GM21717 (cell line): ENCODE results near the gene MCM10.
"Not testable (repeated sequence)": the region's sequence is repeated elsewhere in the genome, so short reads cannot be mapped to it uniquely, and the experiment has no call there.

Source experiments
- ATAC-seq: cut with Tn5 transposase; IDR thresholded peaks from one replicate; pipeline ENCODE4 v1.9.1; 2021; ENCODE audit warnings: mild to moderate bottlenecking, moderate library complexity; ENCODE audit not compliant: unreplicated experiment

MCM10 gene

DNA sequence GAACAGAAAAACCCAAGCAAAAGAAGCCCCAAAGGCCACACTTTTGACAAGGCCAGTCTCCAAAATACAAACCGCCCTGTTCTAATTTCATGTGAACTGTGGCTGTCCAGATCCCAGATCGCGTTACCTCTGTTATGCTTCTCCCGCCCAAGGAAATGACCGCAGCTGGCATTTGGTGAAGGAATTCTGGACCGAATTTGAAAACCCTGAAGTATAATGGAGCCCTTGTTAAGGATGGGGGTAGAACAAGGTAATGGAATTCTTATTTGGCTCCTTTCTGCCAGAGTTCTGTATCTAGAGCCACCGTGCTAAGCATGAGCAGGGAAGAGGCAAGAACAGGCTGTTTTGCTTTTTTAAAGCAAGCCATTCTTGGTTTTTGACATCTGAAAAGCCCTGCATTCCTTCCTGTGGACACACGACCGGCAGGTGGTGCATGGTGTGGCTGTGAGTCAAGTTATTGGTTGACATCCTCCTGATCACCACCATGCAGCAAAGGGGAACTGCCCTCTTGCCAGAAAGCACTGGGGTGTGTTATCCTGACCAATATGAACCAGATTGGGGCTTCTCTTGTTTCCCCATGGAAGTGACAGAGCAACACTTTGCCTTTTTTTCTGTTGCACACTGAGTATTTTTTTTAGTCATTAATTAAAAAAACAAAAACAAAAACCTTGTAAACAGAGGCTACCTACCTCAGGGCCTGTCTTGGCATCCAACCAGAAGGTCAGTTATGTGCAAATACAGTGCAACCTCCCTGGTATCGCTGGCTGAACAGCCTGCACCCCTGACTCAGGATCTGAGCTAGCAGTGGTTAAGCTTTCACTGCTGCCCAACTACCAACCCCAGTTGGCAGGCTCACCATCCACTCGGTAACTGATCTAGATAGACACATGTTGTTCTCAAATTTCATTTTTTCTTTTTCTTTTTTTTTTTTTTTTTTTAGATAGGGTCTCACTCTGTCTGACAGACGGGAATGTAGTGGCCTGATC lies 58.6 kb downstream of the MCM10 start:
- ATAC-seq, result no peak

DNA sequence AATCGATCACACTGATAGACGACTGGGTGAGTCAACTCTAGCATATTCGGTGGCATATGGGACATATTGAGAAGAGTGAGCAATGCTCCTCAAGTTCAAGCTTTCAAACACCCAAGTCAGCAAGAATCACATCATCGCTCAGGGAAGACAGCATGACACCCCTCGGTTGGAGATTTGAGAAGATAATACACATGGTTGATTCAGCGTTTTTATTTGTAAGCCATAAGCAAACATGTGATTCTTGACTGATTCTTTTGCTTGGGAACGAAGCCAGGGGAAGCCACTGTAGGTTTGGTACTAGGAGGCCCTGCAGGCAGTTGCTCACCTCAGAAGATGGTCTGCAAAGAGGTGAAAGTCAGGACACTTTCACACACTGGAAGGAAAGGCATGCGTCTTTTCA lies 60.2 kb downstream of the MCM10 start:
- ATAC-seq, result no peak

DNA sequence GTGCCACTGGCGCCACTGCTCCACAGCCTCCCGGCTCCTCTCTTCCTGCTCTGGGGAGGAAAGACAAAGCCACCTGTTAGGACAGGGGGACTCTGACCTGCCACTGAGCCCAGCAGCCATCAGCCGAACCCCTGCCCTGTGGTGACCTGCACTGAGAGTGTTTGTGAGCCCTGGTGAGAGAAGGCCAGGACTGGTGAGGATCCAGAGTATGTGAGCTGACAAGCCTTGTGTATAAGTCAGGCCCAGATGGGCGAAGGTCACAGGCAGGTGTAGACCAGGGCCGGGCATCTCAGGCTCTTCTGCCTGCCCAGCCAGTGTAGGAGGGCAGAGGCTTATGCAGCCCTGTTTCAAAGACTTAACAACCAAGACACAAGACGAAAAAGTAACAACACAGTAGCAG lies 60.8 kb downstream of the MCM10 start:
- no peak for ATAC-seq

DNA sequence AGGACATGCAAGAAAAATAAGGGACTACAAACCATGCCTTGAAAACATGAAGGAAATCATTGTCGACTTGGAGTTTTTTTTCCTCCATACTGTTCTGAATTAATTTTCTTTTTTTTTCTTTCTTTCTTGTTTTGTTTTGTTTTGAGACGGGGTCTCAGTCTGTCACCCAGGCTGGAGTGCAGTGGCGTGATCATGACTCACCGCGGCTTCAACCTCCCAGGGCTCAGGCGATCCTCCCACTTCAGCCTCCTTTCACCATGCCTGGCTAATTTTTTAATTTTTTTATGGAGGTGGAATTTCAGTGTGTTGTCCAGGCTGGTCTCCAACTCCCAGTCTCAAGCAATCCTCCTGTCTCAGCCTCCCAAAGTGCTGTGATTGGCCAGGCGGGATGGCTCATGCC lies 61.2 kb downstream of the MCM10 start:
- ATAC-seq, result no peak

DNA sequence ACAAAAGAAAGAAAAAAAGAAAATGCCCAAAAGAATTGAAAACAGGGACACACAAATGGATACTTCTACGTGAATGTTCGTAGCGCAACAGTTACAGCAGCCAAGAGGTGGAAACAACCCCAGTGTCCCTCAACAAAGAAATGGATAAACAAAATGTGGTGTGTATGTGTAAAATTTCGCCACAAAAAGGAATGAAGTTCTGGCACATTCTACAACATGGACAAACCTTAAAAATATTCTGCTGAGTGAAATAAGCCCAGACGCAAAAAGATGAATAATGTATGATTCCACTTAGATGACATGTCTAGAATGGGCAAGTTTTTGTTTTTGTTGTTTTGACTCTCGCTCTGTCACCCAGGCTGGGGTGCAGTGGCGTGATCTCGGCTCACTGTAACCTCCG lies 61.9 kb downstream of the MCM10 start:
- ATAC-seq, result no peak

DNA sequence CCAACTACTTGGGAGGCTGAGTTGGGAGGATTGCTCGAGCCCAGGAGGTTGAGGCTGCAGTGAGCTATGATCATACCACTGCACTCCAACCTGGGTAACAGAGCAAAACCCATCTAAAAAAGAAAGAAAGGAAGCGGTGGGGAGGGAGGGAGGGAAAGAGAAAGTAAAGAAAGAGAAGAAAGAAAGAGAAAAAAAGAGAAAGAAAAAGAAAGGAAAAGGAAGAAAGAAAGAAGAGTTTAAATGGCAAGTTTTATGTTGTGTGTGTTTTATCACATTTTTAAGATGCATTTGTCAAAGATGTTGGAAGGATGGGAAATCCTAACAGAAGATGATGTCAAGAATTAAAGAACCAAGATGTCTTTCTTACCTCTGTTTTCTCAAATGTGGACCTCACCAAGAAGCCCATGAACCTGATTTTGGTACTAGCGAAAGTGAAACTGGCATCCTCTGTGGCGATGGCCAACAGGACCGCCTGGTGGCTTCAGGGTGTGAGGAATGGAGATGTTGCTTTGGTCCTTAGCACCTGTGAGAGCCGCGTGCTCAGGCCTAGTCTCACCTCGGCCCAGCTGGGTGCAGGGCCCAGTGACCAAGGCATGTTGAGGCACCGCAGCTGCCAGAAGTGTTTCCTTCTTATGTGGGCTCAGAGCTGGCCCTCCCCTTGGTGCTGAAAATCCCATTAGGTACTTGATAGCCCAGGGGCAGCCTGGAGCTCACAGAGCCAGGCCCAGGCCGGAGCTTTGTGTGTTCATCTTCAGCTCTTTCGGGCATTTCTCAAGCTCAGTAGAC lies 63.0 kb downstream of the MCM10 start:
- ATAC-seq, result no peak

DNA sequence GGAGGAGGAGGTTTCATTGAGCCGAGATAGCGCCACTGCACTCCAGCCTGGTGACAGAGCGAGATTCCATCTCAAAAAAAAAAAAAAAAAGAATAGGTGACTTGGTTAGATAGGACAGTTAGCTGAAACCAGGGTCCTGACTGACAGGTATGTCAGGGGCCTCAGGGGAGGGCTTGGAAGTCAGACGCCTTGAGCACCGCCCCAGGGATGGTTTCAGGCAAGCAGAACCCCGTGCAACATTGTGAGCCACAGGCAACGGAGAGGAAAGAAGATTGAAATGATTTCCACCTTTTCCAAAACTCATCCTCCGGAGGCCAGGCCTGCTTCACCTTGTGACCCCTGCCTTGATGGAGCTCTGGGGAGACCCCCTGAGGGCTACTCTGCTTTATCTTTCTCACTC lies 64.2 kb downstream of the MCM10 start:
- no peak for ATAC-seq

DNA sequence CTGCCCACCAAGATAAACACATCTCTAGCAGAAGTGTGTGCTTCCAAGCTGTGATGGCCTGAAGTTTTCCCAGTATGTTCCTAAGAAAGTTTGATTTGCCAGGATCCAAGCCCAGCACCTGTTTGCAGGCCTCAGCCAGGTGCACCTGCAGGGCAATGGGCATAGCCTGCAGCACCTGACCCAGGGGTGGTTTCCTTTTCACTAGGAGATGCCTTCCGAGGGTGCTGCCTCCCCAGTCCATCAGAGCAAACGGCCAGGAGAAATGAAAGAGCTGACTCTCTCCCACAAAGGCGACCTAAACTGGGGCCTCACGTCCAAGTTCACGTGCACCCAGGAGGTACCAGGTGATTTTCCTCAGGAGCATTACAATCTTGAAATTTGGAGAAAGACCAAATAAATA lies 65.7 kb downstream of the MCM10 start:
- no peak for ATAC-seq

DNA sequence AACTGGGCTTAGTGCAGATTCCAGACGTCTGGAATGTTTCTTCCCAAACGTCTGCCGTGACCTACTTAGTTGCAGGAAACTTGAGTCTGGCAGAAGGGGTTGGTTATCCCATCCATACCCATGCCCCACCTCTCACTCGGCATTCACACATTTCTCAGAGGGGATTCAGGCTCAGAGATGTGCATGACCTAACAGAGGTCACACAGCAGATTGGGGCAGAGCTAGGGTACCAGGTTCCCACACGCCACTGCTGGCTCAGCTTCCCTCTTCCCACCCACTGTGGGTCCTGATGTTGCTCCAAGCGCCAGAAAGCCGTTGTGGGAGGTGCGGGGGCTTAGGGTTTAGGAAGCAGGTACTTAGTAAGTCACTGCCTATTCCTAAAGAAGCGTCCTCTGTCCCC lies 69.8 kb downstream of the MCM10 start:
- no peak for ATAC-seq

DNA sequence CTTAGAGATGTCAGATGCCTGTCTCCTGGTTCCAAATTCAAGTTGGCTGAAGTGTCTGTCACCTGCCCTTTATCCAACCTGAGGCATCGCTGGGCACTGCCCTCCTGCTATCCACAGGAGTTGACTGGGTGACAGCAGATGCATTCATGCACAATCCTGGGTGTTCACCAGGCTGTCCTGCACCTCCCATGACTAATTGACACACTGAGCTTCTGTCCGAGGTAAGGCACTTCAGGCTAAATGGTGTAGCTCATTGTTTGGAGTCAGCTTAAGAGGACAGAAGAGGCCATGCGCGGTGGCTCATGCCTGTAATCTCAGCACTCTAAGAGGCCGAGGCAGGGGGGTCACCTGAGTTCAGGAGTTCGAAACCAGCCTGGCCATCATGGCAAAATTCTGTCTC lies 70.5 kb downstream of the MCM10 start:
- no peak for ATAC-seq

DNA sequence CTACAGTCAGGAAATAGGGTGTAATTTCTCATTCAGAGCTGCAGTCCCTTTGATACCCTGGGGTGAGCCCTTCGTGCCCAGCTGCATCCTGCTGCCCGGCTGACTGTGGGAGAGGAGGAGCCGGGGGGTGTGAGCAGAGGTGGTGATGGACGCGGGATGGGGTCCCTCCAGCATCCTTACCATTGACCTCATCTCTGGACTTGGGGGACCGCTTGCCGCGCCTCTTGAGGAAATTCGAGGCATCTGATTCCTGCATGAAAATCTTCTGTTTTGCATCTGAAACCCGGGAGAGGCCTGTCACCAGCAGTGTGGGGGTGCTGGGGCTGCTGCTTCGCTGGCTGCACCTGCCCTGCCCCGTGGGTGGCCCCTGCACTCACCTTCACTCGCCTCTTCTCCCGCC lies 72.0 kb downstream of the MCM10 start:
- no peak for ATAC-seq

DNA sequence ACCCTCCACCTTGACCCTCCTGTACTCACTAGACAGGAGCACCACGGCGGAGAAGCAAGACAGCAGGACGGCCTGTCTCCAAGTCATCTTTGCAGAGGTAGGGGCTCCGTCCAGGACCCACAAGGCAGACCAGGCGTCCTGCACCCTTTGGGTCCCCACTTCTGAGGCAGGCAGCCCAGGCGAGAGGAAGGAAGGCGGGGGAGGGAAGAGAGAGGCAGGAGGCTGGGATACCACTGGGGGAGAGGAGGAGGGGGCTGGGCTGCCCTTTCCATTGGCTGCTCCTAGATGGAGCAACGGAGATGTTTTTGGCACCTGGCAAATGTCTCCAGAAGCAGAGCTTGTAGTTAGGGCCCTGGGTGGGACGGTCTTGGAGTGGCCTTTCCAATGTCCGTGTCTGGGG lies 72.8 kb downstream of the MCM10 start, which contains the start of gene UCMA:
UCMA (minus strand) TSS at position 203 of the 400 bp plus-strand sequence; CDS start at position 87, 116 bp downstream.
- ATAC-seq, result no peak

DNA sequence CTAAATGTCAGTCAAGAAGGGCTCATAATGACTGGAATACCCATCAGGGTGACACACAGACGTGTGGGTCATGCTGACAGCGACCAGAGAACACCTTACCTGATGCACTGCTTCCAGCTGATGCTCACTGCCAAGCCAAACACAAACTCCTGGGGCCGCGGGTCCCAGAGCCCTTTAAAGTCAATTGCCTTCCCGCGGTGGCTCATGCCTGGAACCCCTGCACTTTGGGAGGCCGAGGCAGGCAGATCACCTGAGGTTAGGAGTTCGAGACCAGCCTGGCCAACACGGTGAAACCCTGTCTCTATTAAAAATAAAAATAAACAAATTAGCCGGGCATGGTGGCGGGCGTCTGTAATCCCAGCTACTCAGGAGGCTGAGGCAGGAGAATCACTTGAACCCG lies 73.4 kb downstream of the MCM10 start:
- ATAC-seq, result not testable (repeated sequence)

DNA sequence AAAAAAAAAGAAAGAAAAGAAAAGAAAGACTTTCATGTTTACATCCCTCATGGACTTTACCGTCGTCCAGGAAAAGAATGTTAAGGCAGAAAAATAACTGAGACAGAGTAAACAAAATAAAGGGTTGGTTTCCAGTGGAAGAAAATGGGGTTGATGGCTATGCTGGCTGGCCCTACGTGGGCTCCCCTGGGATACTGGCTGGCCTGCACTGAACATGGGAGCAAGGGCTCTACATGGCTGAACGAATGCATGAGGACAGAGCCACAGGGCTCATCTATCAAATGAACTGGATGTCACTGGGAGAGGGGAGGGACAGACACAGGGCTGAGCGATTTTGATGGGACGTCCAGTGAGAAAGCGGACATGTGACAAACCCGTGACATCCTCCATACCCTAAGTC lies 75.3 kb downstream of the MCM10 start:
- no peak for ATAC-seq

DNA sequence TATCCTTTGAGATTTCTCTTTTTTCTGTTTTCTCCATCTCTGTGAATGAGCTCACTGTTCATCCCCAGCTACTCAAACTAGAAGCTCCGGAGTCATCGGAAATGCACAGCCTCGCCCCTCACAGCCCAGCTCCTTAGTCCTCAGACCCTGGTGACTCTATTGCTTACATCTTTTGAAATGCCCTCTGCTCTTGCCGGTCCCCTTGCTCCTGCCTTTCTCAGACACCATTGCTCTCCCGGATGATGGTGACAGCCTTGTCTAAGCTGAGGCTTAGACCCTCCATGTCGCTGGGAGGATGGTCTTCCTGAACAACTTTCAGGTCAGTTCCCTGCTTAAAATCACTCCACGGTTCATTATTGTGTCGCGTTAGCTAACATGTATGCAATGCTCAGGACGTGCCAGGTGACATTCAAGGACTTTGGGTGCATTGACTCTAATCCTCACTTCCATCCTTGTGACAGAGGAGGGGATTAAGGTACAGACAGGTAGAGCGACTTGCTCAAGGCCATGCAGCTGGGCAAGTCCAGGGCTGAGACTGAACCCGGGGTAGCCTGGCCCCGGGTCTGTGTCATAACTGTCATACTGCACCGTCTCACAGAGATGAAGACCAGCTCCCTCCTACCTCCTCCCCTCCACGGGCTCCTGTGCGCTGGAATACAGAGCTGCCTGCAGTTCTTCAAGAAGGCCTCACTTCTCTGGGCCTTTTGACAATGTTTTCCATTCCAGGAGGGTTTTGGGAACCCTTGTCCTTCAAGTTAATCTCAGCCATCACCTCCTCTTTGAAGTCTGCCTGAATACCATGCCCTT lies 77.1 kb downstream of the MCM10 start:
- no peak for ATAC-seq

DNA sequence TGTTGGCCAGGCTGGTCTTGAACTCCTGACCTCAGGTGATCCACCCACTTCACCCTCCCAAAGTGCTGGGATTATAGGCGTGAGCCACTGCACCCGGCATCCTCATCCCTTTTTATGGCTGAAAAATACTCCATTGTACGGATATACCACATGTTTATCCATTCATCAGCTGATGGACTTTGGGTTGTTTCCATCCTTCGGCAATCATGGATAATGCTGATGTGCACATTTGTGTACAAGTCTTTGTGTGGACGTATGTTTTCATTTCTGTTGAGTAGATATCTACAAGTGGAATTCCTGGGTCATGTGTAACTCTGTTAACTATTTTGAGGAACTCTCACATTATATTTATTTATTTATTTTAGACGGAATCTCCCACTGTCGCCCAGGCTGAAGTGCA lies 78.6 kb downstream of the MCM10 start:
- no peak for ATAC-seq

DNA sequence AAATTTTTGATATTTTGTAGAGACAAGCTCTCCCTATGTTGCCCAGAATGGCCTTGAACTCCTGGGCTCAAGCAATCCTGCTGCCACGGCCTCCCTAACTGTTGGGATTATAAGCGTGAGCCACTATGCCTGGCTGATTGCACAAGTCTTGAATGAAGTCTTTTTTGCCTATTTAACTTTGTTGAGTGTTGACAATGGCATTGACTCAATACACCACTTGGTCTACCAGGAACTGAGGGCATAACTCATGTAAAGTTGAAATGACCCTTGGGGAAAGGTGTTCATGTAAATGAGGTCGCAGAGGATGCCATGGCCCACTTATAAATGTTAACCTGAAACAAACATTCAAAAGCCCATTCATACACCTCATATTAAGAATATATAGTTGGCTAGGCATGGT lies 80.3 kb downstream of the MCM10 start:
- ATAC-seq, result no peak

DNA sequence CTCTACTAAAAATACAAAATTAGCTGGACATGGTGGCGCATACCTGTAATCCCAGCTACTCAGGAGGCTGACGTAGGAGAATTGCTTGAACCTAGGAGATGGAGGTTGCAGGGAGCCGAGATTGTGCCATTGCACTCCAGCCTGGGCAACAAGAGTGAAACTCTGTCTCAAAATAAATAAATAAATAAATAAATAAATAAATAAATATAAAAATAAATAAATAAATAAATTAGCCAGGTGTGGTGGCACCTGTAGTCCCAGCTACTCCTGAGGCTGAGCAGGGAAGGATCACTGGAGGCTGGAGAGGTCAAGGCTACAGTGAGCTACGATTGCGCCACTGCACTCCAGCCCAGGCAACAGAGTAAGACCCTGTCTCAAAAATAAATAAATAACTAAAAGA lies 80.9 kb downstream of the MCM10 start:
- ATAC-seq, result not testable (repeated sequence)

DNA sequence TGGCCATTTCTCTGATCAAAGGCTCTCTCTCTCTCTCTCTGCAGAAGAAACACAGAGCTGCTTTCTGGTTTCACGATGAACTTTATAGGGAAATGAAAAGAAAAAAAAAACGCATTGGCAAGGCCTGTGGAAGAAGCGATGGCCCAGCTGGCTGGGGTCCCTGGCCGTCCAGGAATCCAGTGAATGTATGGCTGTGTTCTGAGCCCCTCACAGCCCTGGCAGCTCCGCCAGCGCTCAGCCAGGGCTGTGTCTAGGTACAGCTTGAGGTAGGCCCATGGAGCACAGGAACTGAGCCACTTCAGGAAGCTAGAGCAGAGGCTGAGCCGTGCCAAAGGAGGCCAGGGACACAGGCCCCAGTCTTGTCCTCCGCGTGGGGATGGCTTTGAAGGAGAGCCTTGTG lies 85.9 kb downstream of the MCM10 start:
- ATAC-seq, result no peak

DNA sequence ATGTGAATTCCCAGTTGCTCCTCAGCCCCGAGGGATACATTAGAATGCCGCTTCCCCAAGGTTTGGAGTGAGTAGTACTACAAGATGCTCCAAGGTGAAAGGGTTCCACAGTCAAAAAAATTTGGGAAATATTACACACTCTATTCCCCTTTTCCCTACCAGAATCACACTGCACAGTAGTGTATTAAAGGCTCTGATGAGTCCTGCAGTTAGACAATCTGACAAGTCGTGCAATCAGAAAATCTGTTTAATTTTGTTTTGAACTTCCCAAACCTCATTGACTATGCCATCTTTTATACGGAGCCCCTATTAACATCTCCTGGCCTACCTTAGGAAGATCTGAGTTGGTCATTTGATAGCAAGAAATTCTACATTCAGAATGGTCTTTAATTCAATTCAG lies 86.4 kb downstream of the MCM10 start:
- ATAC-seq, result no peak

DNA sequence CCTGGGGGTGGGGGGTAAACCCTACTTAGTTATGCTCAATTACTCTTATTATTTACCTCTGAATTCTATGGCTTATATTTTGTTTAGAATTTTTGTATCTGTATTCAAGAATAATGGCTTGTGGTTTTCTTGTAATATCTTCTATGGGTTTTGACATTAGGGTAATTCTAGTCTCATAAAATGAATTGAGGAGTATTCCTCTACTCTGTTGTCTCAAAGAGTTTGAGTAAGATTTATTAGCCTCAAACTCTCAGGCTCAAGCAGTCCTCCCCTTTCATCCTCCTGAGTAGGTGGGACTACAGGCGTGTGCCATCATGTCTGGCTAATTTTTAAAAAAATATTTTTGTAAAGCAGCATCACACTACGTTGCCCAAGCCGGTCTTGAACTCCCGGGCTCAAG lies 92.4 kb downstream of the MCM10 start:
- no peak for ATAC-seq
